ENCODE measurements around the gene MYADM. TPM values are rescaled to one million over a fixed set of nuclear protein-coding genes. Genes with fewer than 3 reads are reported as not detected.
A peak's percentile ranks its signal among the peaks of the same experiment; 100 is the strongest.

Gene MYADM
- polyA plus RNA-seq, 1 of the 3 experiments (the other 2 are of a cell fraction): 38.7 TPM

- 35% methylated on average over 1 of the region's 1 CpG for WGBS (ENCODE audit: low lambda C conversion rate)
- peaks cover 5% of the 10 kb centered on the region; the same call in 1 of the 2 replicates for H4K20me1 ChIP-seq (ENCODE audit: insufficient read depth)
- H3F3A ChIP-seq (replicated peaks; ENCODE audit: insufficient read depth): peaks cover 7% of the 10 kb centered on the region
- TF ChIP-seq USF2 (IDR thresholded peaks at IDR 0.05; ENCODE audit: borderline replicate concordance, low read depth, low read length) (no peak), USF1 (IDR thresholded peaks at IDR 0.05; ENCODE audit: borderline replicate concordance, low read depth) (no peak), TCF12 (IDR thresholded peaks at IDR 0.05) (no peak)
- no peak overlapping the region for H2AFZ ChIP-seq (ENCODE audit: low read depth)
- no peaks in the 10 kb centered on the region for H3K9me3 ChIP-seq
- peaks cover 0 to 20% of the 10 kb centered on the region in 2 experiments; a peak in 1 of 4 replicates for H3K4me1 ChIP-seq (ENCODE audit: control insufficient read depth in 1 of 2, insufficient read depth in 2 of 2, low read depth in 1 of 2, low read length in 1 of 2)
- H3K9me2 ChIP-seq: no peaks in the 10 kb centered on the region
- no peak overlapping the region for H3K9ac ChIP-seq
- no peak overlapping the region for H3K27ac ChIP-seq (ENCODE audit: low read depth in 2 of 2, low read length in 1 of 2)
- peaks cover 10% of the 10 kb centered on the region for H3K79me2 ChIP-seq (ENCODE audit: insufficient read depth)
- H3K36me3 ChIP-seq (replicated peaks in 1 of 2; ENCODE audit: control insufficient read depth in 1 of 2, insufficient read depth in 2 of 2, low read length in 1 of 2): no peaks in the 10 kb centered on the region
- H3K27me3 ChIP-seq (ENCODE audit: insufficient read depth): peaks cover 26% of the 10 kb centered on the region
- ChIA-PET CTCF (interaction anchor here (0.6 to 3.2 kb wide), 11 partner anchors 8 to 124 kb away, joined by 3 to 47 read pairs (median 4); partner anchors contain the start of gene MYADM), POLR2A (no interaction called here)
- no peak for DNase-seq
- no peak overlapping the region for H3K4me2 ChIP-seq
- no peak overlapping the region for H3K4me3 ChIP-seq (ENCODE audit: low read depth in 2 of 2, low read length in 1 of 2)
Measured at GRCh38 chr19:53905787-53906186, 38.1 kb downstream of the MYADM start.

- WGBS (ENCODE audit: low lambda C conversion rate): 18% methylated on average over 33 of the region's 48 CpGs
- H3F3A ChIP-seq (replicated peaks; ENCODE audit: insufficient read depth): peaks cover 7% of the 10 kb centered on the region
- no peaks in the 10 kb centered on the region for H3K9me3 ChIP-seq
- no peak overlapping the region for H3K9ac ChIP-seq
- H3K4me3 ChIP-seq (ENCODE audit: low read depth in 2 of 2, low read length in 1 of 2): peak overlapping the region; percentile 17 to 26; a peak in 2 of 4 replicates
- peak overlapping the region; percentile 19; the same call in 1 of the 2 replicates for H2AFZ ChIP-seq (ENCODE audit: low read depth)
- no peaks in the 10 kb centered on the region for H3K36me3 ChIP-seq (replicated peaks in 1 of 2; ENCODE audit: control insufficient read depth in 1 of 2, insufficient read depth in 2 of 2, low read length in 1 of 2)
- CTCF ChIA-PET: interaction anchor here (0.6 to 3.2 kb wide), 23 partner anchors 9 to 196 kb away, joined by 3 to 47 read pairs (median 4); partner anchors contain the start of gene MYADM
- TF ChIP-seq ELF1 (IDR thresholded peaks at IDR 0.05) (no peak), SMC3 (IDR thresholded peaks at IDR 0.05; ENCODE audit: low read depth, low read length) (peak; percentile 65), CTCF (IDR thresholded peaks at IDR 0.05) (peak; percentile 85), TAF1 (IDR thresholded peaks at IDR 0.05; ENCODE audit: borderline replicate concordance, low read depth, low read length) (no peak), GABPA (IDR thresholded peaks at IDR 0.05; ENCODE audit: low read depth) (no peak), RAD21 (IDR thresholded peaks at IDR 0.05; ENCODE audit: low read length) (peak; percentile 73), MXI1 (IDR thresholded peaks at IDR 0.05; ENCODE audit: low read depth, low read length) (no peak)
- POLR2A ChIA-PET: no interaction called here
- H3K9me2 ChIP-seq: no peaks in the 10 kb centered on the region
- H3K4me1 ChIP-seq (ENCODE audit: control insufficient read depth in 1 of 2, insufficient read depth in 2 of 2, low read depth in 1 of 2, low read length in 1 of 2): peaks cover 0 to 20% of the 10 kb centered on the region in 2 experiments; a peak in 1 of 4 replicates
- H3K4me2 ChIP-seq: peak overlapping the region; percentile 66; the same call in 1 of the 2 replicates
- H4K20me1 ChIP-seq (ENCODE audit: insufficient read depth): peaks cover 10% of the 10 kb centered on the region; the same call in 1 of the 2 replicates
- H3K27me3 ChIP-seq (ENCODE audit: insufficient read depth): peaks cover 26% of the 10 kb centered on the region
- peak; percentile 85 for DNase-seq
- no peak overlapping the region for H3K27ac ChIP-seq (ENCODE audit: low read depth in 2 of 2, low read length in 1 of 2)
- peaks cover 16% of the 10 kb centered on the region for H3K79me2 ChIP-seq (ENCODE audit: insufficient read depth)
Measured at GRCh38 chr19:53906211-53907192, 38.8 kb downstream of the MYADM start.

Data from SK-N-SH (cell line).